Kidney (tissue), 14 donors: ENCODE measurements around the gene CHP1. TPM values are rescaled to one million over a fixed set of nuclear protein-coding genes. Genes with fewer than 3 reads are reported as not detected.
"Not testable (repeated sequence)": the region's sequence is repeated elsewhere in the genome, so short reads cannot be mapped to it uniquely, and the experiment has no call there.

Experiments used
- DNase-seq, 5 donors: peaks; one replicate each; pipeline ENCODE4 v3.0.0-alpha.2; 2013 to 2020
- FAIRE-seq: peaks from 2 replicates; lab custom pipeline; 2012; peaks lifted over from hg19 to GRCh38; lab: Jason Lieb, UNC
- H3K27ac ChIP-seq, 2 donors: one replicate each; pipeline ENCODE4 v1.7.0; 2013; ENCODE audit warnings: low read depth in 2 of 2, low read length in 2 of 2, inconsistent platforms in 1 of 2
- H3K27me3 ChIP-seq: one replicate; pipeline ENCODE4 v1.7.1; 2013; ENCODE audit warnings: low read length, inconsistent platforms; ENCODE audit not compliant: control insufficient read depth, insufficient read depth
- H3K36me3 ChIP-seq, 3 donors: one replicate each; pipeline versions ENCODE4 v1.7.0 to v1.7.1; 2013; ENCODE audit warnings: low read length in 3 of 3, control low read depth in 1 of 3, inconsistent platforms in 1 of 3; ENCODE audit not compliant: insufficient read depth in 3 of 3, control insufficient read depth in 2 of 3
- H3K4me1 ChIP-seq, 3 donors: one replicate each; pipeline versions ENCODE4 v1.7.0 to v1.7.1; 2013; ENCODE audit warnings: low read length in 3 of 3, inconsistent platforms in 1 of 3, low read depth in 1 of 3; ENCODE audit not compliant: control insufficient read depth in 2 of 3, insufficient read depth in 2 of 3
- H3K4me3 ChIP-seq, 3 donors: one replicate each; pipeline versions ENCODE4 v1.7.0 to v1.8.1; 2013; ENCODE audit warnings: low read length in 3 of 3, control low read depth in 1 of 3, inconsistent platforms in 1 of 3
- H3K9ac ChIP-seq, 3 donors: one replicate each; pipeline versions ENCODE4 v1.7.0 to v1.7.1; 2013; ENCODE audit warnings: low read length in 3 of 3, control low read depth in 1 of 3, inconsistent platforms in 1 of 3
- H3K9me3 ChIP-seq, 3 donors: one replicate each; pipeline versions ENCODE4 v1.7.0 to v1.7.1; 2013; ENCODE audit warnings: low read length in 3 of 3, control low read depth in 1 of 3, inconsistent platforms in 1 of 3; ENCODE audit not compliant: control insufficient read depth in 2 of 3, insufficient read depth in 1 of 3
- CTCF ChIP-seq: IDR thresholded peaks from 3 replicates; pipeline ENCODE4 v1.5.1; 2012; ENCODE audit warnings: mild to moderate bottlenecking, moderate library complexity, borderline replicate concordance; ENCODE audit not compliant: insufficient read depth; ENCODE audit errors: extremely low read depth
- intact Hi-C: fragments of 100-400 bp; cut with DNase I; formaldehyde crosslinking; loops from one replicate; pipeline ENCODE4 v1.11.1; 2022
- polyA plus RNA-seq: library from polyadenylated mRNA; stranded (reverse); fragments of 350-450 nt; fragmentation: Illumina TruSeq; extraction: RNeasy Lipid Tissue Mini Kit (QIAGEN cat#74804); gene quantifications from one replicate; pipeline ENCODE4 v1.2.3, GENCODE V29; 2014; ENCODE audit warnings: low read depth, low replicate concordance; ENCODE audit not compliant: insufficient read depth
- total RNA-seq: library from RNA; stranded (reverse); fragmentation: NEBNext Ultra II Directional; extraction: Animal tissue kit (Norgen Biotek cat#: 25700); gene quantifications from one replicate; pipeline ENCODE4 v1.2.1, GENCODE V29; 2021
- donor health status: control.
- donor health status: control.
- donor health status: control.
- donor health status: control.
- donor health status: control.
- donor health status: DM: yes; HTN: yes; CAD: no.
- donor health status: Normal renal cell carcinoma (clear cell type).

CHP1 gene
- total and polyA plus RNA-seq, 2 donors from 2014 or later, result 85.5 to 171 TPM

GRCh38 chr15:41279535-41280283 lies 48.6 kb downstream of the CHP1 start:
- intact Hi-C loops, result no loop called here
- no peaks in the 10 kb centered on the region for H3K9me3 ChIP-seq
- TF ChIP-seq CTCF, result no peak
- FAIRE-seq (no peak), DNase-seq (no peak)
- no peak overlapping the region for H3K27ac ChIP-seq
- no peak overlapping the region for H3K4me3 ChIP-seq
- H3K27me3 ChIP-seq, result no peaks in the 10 kb centered on the region
- H3K9ac ChIP-seq, result no peak overlapping the region
- H3K4me1 ChIP-seq, result no peaks in the 10 kb centered on the region
- peaks cover 0 to 11% (median 5%) of the 10 kb centered on the region in 3 donors for H3K36me3 ChIP-seq

- intact Hi-C loops, result no loop called here
Observed at GRCh38 chr15:41281236-41281635, 50.2 kb downstream of the CHP1 start.

GRCh38 chr15:41282436-41282835 lies 51.4 kb downstream of the CHP1 start:
- DNase-seq, FAIRE-seq, H3K4me3 ChIP-seq, H3K9me3 ChIP-seq, H3K27ac ChIP-seq, H3K27me3 ChIP-seq, intact Hi-C loops, H3K9ac ChIP-seq, H3K4me1 ChIP-seq: not testable (repeated sequence)
- H3K36me3 ChIP-seq, result peaks cover 5 to 14% (median 8%) of the 10 kb centered on the region in 3 donors

More at GRCh38 chr15:41281236-41281635, 50.2 kb downstream of the CHP1 start:
- Histone ChIP-seq H3K36me3 (peaks cover 5 to 11% (median 5%) of the 10 kb centered on the region in 3 donors), H3K27me3 (no peaks in the 10 kb centered on the region), H3K9me3 (no peaks in the 10 kb centered on the region), H3K4me3 (no peak overlapping the region), H3K4me1 (peaks cover 0 to 8% (median 0%) of the 10 kb centered on the region in 3 donors), H3K9ac (no peak overlapping the region), H3K27ac (no peak overlapping the region)
- DNase-seq (no peak), FAIRE-seq (no peak)
- TF ChIP-seq CTCF, result no peak

- H3K9me3 ChIP-seq, H3K4me1 ChIP-seq, H3K27me3 ChIP-seq, FAIRE-seq, intact Hi-C loops: not testable (repeated sequence)
- H3K36me3 ChIP-seq, result peaks cover 5 to 16% (median 8%) of the 10 kb centered on the region in 3 donors
- H3K9ac ChIP-seq, result peak overlapping the region; percentile 45 to 98 (median 82)
- peak overlapping the region; percentile 90 to 96 for H3K27ac ChIP-seq
- DNase-seq, result peak in 1 of 5 donors; percentile 11
- peak overlapping the region; percentile 82 to 99 (median 90) for H3K4me3 ChIP-seq
Observed at GRCh38 chr15:41282980-41283652, 52.0 kb downstream of the CHP1 start.
